PFSK-1 (cell line): Measurements from ENCODE around the gene GFER.
A peak's percentile ranks its signal among the peaks of the same experiment; 100 is the strongest.

Experiments used
- FOXP2 ChIP-seq: optimal IDR thresholded peaks from 2 replicates; pipeline ENCODE3; 2011; ENCODE audit warnings: borderline replicate concordance, control low read depth, inconsistent platforms; ENCODE audit not compliant: insufficient read depth; ENCODE audit errors: extremely low read length, extremely low read depth
- POLR2AphosphoS5 ChIP-seq: IDR thresholded peaks from 2 replicates; pipeline ENCODE4 v1.6.1; 2012; ENCODE audit warnings: low read depth, mild to moderate bottlenecking, control low read depth, low read length, moderate library complexity
- REST ChIP-seq, 2 experiments: IDR thresholded peaks; 2 replicates each; pipeline versions ENCODE4 v1.6.1 to v1.8.0; 2011 to 2012; ENCODE audit warnings: low read depth in 2 of 2, low read length in 2 of 2, control low read depth in 1 of 2, inconsistent platforms in 1 of 2, mild to moderate bottlenecking in 1 of 2, moderate library complexity in 1 of 2; ENCODE audit not compliant: insufficient read depth in 1 of 2
- SIN3A ChIP-seq: IDR thresholded peaks from 2 replicates; pipeline ENCODE4 v1.6.1; 2012; ENCODE audit warnings: mild to moderate bottlenecking, low read length, moderate library complexity, borderline replicate concordance; ENCODE audit not compliant: insufficient read depth
- TAF1 ChIP-seq: IDR thresholded peaks from 2 replicates; pipeline ENCODE4 v1.6.1; 2012; ENCODE audit warnings: low read length, control low read depth, borderline replicate concordance; ENCODE audit not compliant: insufficient read depth

Gene GFER

GRCh38 chr16:1961651-1962067, 22.3 kb upstream of the GFER start:
- TF ChIP-seq SIN3A, result no peak
- no peak for TF ChIP-seq REST (IDR thresholded peaks at IDR 0.05; ENCODE audit: insufficient read depth in 1 of 2, low read depth in 2 of 2, low read length in 2 of 2)
- no peak for TF ChIP-seq FOXP2
- TF ChIP-seq POLR2AphosphoS5, result peak; percentile 61; the same call in 1 of the 2 replicates

GRCh38 chr16:1962161-1963153, 21.5 kb upstream of the GFER start:
- 0 out of 2 replicates have a peak, but pooled peaks have one; percentile 34 for TF ChIP-seq POLR2AphosphoS5

- TF ChIP-seq SIN3A (no peak), POLR2AphosphoS5 (0 out of 2 replicates have a peak, but pooled peaks have one; percentile 4)
These were observed 20.0 kb upstream of the GFER start for GRCh38 chr16:1963806-1964505.

- peak; percentile 53 to 58; a peak in 1 of 4 replicates for TF ChIP-seq REST (IDR thresholded peaks at IDR 0.05; ENCODE audit: insufficient read depth in 1 of 2, low read depth in 2 of 2, low read length in 2 of 2)
- peak; percentile 100 for TF ChIP-seq POLR2AphosphoS5
- TF ChIP-seq FOXP2, result no peak
- TF ChIP-seq TAF1, result peak; percentile 99
- TF ChIP-seq SIN3A, result peak; percentile 44; the same call in 1 of the 2 replicates
These were observed 19.2 kb upstream of the GFER start, which contains the start of gene RPS2 for GRCh38 chr16:1964506-1965395. Gene RPS2 (minus strand): TSS chr16:1964826. CDS start chr16:1964625, 201 bp downstream.

- TF ChIP-seq TAF1 (no peak), POLR2AphosphoS5 (no peak), SIN3A (no peak), REST (IDR thresholded peaks at IDR 0.05; ENCODE audit: insufficient read depth in 1 of 2, low read depth in 2 of 2, low read length in 2 of 2) (no peak), FOXP2 (no peak)
These were observed 18.5 kb upstream of the GFER start for GRCh38 chr16:1965396-1966001.
